ENCODE results near the gene NID2.

DNA sequence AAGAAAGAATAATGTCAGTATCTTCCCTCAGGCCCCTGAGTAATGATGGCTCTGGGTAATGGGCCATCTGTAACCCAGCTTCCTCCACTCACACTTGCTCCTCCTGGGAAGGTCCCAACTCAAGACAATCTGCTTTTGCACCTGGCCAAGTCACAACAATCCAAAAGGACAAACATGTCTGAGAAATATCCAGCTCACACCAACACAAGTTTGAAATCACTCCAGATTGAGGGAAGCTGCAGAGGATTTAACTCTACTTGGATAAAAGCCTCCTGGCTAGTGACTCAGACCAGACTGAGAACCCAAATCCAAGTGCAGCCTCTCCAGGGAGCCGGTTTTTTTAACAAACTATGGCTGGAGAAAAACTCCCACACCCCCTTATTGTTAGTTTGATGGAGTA, 45.3 kb downstream of the NID2 start:
- TF ChIP-seq, protein P1, sequence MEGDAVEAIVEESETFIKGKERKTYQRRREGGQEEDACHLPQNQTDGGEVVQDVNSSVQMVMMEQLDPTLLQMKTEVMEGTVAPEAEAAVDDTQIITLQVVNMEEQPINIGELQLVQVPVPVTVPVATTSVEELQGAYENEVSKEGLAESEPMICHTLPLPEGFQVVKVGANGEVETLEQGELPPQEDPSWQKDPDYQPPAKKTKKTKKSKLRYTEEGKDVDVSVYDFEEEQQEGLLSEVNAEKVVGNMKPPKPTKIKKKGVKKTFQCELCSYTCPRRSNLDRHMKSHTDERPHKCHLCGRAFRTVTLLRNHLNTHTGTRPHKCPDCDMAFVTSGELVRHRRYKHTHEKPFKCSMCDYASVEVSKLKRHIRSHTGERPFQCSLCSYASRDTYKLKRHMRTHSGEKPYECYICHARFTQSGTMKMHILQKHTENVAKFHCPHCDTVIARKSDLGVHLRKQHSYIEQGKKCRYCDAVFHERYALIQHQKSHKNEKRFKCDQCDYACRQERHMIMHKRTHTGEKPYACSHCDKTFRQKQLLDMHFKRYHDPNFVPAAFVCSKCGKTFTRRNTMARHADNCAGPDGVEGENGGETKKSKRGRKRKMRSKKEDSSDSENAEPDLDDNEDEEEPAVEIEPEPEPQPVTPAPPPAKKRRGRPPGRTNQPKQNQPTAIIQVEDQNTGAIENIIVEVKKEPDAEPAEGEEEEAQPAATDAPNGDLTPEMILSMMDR (IDR thresholded peaks at IDR 0.05): no peak
- no peak for TF ChIP-seq POLR2A (IDR thresholded peaks at IDR 0.05)

Measured in adrenal gland (tissue), 5 donors.